ENCODE results near the gene NDUFAF7. TPM values are rescaled to one million over a fixed set of nuclear protein-coding genes. Genes with fewer than 3 reads are reported as not detected.
"Not testable (repeated sequence)": the region's sequence is repeated elsewhere in the genome, so short reads cannot be mapped to it uniquely, and the experiment has no call there.

The NDUFAF7 gene
- total and polyA plus RNA-seq, 2 of the 13 experiments (the other 11 are each of a cell fraction or from before 2014, with no cell fraction given) = 27.0 to 40.8 TPM

GRCh38 chr2:37192551-37192950 is 38.9 kb upstream of the NDUFAF7 start (continued):
- TF ChIP-seq KMT2B (CRISPR knock-in tag; IDR thresholded peaks at IDR 0.05) = no peak
- TF ChIP-seq KLF6 (CRISPR knock-in tag; IDR thresholded peaks at IDR 0.05) = no peak
- no peak for TF ChIP-seq ZNF776 (CRISPR knock-in tag; IDR thresholded peaks at IDR 0.05)
- no peak for TF ChIP-seq HDAC1 (CRISPR knock-in tag; IDR thresholded peaks at IDR 0.05)
- TF ChIP-seq, protein P1, sequence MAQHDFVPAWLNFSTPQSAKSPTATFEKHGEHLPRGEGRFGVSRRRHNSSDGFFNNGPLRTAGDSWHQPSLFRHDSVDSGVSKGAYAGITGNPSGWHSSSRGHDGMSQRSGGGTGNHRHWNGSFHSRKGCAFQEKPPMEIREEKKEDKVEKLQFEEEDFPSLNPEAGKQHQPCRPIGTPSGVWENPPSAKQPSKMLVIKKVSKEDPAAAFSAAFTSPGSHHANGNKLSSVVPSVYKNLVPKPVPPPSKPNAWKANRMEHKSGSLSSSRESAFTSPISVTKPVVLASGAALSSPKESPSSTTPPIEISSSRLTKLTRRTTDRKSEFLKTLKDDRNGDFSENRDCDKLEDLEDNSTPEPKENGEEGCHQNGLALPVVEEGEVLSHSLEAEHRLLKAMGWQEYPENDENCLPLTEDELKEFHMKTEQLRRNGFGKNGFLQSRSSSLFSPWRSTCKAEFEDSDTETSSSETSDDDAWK (CRISPR knock-in tag; IDR thresholded peaks at IDR 0.05) = no peak
- no peak for TF ChIP-seq SNAI1 (CRISPR knock-in tag; IDR thresholded peaks at IDR 0.05; ENCODE audit: borderline replicate concordance)
- no peak for TF ChIP-seq SAP130 (CRISPR knock-in tag; IDR thresholded peaks at IDR 0.05; ENCODE audit: low read depth)
- TF ChIP-seq SRSF4 (IDR thresholded peaks at IDR 0.05; ENCODE audit: low read depth, low read length, poor library complexity, severe bottlenecking) = no peak
- no peak for TF ChIP-seq TOPORS (CRISPR knock-in tag; IDR thresholded peaks at IDR 0.05)
- no peak for TF ChIP-seq ZNF747 (CRISPR knock-in tag; IDR thresholded peaks at IDR 0.05; ENCODE audit: borderline replicate concordance)

DNA sequence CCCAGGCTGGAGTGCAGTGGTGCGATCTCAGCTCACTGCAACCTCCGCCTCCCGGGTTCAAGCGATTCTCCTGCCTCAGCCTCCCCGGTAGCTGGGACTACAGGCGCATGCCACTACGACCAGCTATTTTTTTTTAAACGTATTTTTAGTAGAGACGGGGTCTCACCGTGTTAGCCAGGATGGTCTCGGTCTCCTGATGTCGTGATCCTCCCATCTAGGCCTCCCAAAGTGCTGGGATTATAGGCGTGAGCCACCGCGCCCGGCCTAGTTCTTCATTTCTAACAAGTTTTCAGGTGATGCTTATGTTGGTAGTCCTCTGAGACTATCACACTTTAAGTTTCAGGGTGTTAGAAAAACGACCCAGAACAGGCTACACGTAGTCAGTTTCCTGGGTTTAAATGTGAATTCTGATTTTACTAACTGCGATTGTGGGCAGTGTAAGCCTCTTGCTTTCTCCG is 35.6 kb upstream of the NDUFAF7 start:
- H3K4me2 ChIP-seq (ENCODE audit: low read depth, low read length) = peak overlapping the region; percentile 92
- H4K20me1 ChIP-seq (ENCODE audit: insufficient read depth, low read length); H3K27me3 ChIP-seq (ENCODE audit: control insufficient read depth in 1 of 2, insufficient read depth in 2 of 2, low read length in 2 of 2); ATAC-seq; CTCF ChIA-PET (ENCODE audit: low intra/inter-chr PET ratio, low total read pairs); in situ Hi-C loops (cut with HindIII; ENCODE audit: extremely low pct_ligation_motif_present, low pct_unique_long_range_greater_than_20kb); FAIRE-seq; DNase-seq (ENCODE audit: low spot score); BruUV-seq (replicated peaks); H3K9me3 ChIP-seq (ENCODE audit: low read length): not testable (repeated sequence)
- POLR2A ChIA-PET = interaction anchor here (1.0 to 2.5 kb wide), 4 partner anchors 25 to 69 kb away, joined by 3 to 14 read pairs (median 5); partner anchors contain the start of genes CEBPZ, EIF2AK2 and NDUFAF7
- H3K9ac ChIP-seq (ENCODE audit: insufficient read depth, low read depth, low read length) = peak overlapping the region; percentile 90
- intact Hi-C loops (cut with micrococcal nuclease; ENCODE audit: unreplicated experiment) = loop anchor here (2.0 kb wide), 3 partner anchors 27 to 39 kb away; partner anchors contain the start of genes CEBPZ, EIF2AK2 and NDUFAF7
- peaks cover 3 to 12% of the 10 kb centered on the region in 2 experiments; a peak in 4 of 5 replicates for H3K36me3 ChIP-seq (replicated peaks in 1 of 2; ENCODE audit: control insufficient read depth in 1 of 2, insufficient read depth in 2 of 2, low read length in 2 of 2)
- H3K4me3 ChIP-seq (replicated peaks in 1 of 3; ENCODE audit: insufficient read depth in 1 of 3, low read depth in 2 of 3, low read length in 3 of 3) = peak overlapping the region; percentile 78 to 91 (median 90)
- WGBS (ENCODE audit: low lambda C conversion rate) = 69% methylated on average over 20 of the region's 20 CpGs
- H2AFZ ChIP-seq (ENCODE audit: low read length) = peak overlapping the region; percentile 97
- peaks cover 34% of the 10 kb centered on the region for H3K4me1 ChIP-seq (ENCODE audit: insufficient read depth, low read length)
- peak overlapping the region; percentile 70 for H3K27ac ChIP-seq (ENCODE audit: extremely low read length, insufficient read depth, low read length)
- H3K79me2 ChIP-seq (ENCODE audit: insufficient read depth, low read length) = peaks cover 37% of the 10 kb centered on the region
- 0 out of 2 replicates have a peak, but pooled peaks have one; percentile 9 for TF ChIP-seq ZNF790 (CRISPR knock-in tag; IDR thresholded peaks at IDR 0.05; ENCODE audit: borderline replicate concordance)
- TF ChIP-seq ZNF607 (CRISPR knock-in tag; IDR thresholded peaks at IDR 0.05; ENCODE audit: borderline replicate concordance) = 0 out of 2 replicates have a peak, but pooled peaks have one; percentile 9
- TF ChIP-seq ZNF878 (CRISPR knock-in tag; IDR thresholded peaks at IDR 0.05) = peak; percentile 8; the same call in 1 of the 2 replicates
- TF ChIP-seq FLYWCH1 (CRISPR knock-in tag; IDR thresholded peaks at IDR 0.05) = peak; percentile 88
- TF ChIP-seq FOXK1 (CRISPR knock-in tag; IDR thresholded peaks at IDR 0.05; ENCODE audit: borderline replicate concordance, low read depth) = 0 out of 2 replicates have a peak, but pooled peaks have one; percentile 8
- TF ChIP-seq NFATC3 (CRISPR knock-in tag; IDR thresholded peaks at IDR 0.05) = 0 out of 2 replicates have a peak, but pooled peaks have one; percentile 9
- TF ChIP-seq ZFP82 (CRISPR knock-in tag; IDR thresholded peaks at IDR 0.05; ENCODE audit: borderline replicate concordance) = peak; percentile 2; the same call in 1 of the 2 replicates
- TF ChIP-seq, protein P2, sequence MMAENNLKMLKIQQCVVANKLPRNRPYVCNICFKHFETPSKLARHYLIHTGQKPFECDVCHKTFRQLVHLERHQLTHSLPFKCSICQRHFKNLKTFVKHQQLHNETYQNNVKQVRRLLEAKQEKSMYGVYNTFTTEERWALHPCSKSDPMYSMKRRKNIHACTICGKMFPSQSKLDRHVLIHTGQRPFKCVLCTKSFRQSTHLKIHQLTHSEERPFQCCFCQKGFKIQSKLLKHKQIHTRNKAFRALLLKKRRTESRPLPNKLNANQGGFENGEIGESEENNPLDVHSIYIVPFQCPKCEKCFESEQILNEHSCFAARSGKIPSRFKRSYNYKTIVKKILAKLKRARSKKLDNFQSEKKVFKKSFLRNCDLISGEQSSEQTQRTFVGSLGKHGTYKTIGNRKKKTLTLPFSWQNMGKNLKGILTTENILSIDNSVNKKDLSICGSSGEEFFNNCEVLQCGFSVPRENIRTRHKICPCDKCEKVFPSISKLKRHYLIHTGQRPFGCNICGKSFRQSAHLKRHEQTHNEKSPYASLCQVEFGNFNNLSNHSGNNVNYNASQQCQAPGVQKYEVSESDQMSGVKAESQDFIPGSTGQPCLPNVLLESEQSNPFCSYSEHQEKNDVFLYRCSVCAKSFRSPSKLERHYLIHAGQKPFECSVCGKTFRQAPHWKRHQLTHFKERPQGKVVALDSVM (CRISPR knock-in tag; IDR thresholded peaks at IDR 0.05) = peak; percentile 70; the same call in 1 of the 2 replicates
- TF ChIP-seq ZBTB38 (CRISPR knock-in tag; IDR thresholded peaks at IDR 0.05) = peak; percentile 58
- TF ChIP-seq ZNF780A (CRISPR knock-in tag; IDR thresholded peaks at IDR 0.05) = 0 out of 2 replicates have a peak, but pooled peaks have one; percentile 23
- TF ChIP-seq SMARCC2 (IDR thresholded peaks at IDR 0.05) = 0 out of 2 replicates have a peak, but pooled peaks have one; percentile 15
